Measurements from ENCODE around the gene PLPPR4.
"Not testable (repeated sequence)": the region's sequence is repeated elsewhere in the genome, so short reads cannot be mapped to it uniquely, and the experiment has no call there.

PLPPR4 gene

DNA sequence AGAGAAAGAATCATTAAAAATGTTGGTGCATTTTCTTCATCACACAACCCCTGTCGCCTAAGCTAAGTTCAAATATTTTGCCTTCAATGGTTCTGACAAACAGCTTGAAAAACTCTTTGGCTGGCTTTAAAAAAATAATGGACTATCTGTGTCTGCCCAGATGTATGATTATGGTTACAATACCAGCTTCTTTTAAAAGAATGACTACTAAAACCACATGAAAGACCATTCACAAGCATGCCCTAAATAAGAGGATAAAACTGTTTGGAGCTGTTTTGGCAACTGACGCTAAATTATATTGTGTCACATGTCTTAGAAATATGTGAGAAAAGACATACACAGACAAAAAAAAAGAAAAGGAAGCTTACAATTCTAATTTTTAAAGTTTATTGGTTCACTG is 23.7 kb upstream of the PLPPR4 start:
- TF ChIP-seq JUND (IDR thresholded peaks at IDR 0.05; ENCODE audit: low read depth): no peak

DNA sequence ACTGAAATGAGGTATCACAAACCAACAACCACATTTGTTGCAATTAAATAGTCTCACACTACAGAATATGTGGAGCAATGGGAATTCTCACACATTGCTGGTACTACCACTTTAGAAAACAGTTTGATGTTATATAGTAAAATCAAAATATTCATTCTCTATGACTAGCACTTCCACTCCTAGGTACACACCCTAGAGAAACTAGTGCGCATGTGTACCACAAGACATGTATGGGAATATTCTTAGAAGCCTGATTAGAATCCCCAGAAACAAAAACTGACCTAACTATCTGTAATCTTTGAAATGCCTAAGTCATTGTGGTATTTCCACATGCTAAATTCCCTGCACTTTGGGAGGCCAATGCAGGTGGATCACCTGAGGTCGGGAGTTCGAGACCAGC is 18.1 kb upstream of the PLPPR4 start:
- in situ Hi-C loops (cut with HindIII; ENCODE audit: low pct_unique_long_range_greater_than_20kb, low sequenced_read_pairs): no loop called here
- TF ChIP-seq JUND (IDR thresholded peaks at IDR 0.05; ENCODE audit: low read depth): no peak
- no peak for DNase-seq (ENCODE audit: low read depth in 1 of 2, low spot score in 1 of 2)

More for the DNA sequence above, 23.7 kb upstream of the PLPPR4 start:
- in situ Hi-C loops (cut with HindIII; ENCODE audit: low pct_unique_long_range_greater_than_20kb, low sequenced_read_pairs): no loop called here
- no peak for DNase-seq (ENCODE audit: low read depth in 1 of 2, low spot score in 1 of 2)

DNA sequence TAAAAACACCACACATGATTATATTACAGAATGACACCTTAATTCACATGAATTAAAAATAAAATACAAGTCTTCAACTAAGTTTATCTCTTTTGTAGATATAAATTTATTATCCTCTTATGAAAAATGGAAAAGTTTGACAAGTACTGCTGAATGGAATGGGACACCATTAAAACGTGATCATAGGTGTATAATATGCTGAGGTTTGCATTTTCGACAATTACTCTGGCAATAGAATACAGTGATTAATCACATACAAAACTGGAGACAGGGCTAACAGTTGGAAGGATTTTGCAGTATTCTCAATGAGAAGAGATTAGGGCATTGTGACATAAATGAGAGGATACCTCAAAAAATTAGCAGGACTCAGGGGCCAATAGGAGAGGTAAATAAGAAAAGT is 17.1 kb upstream of the PLPPR4 start:
- in situ Hi-C loops (cut with HindIII; ENCODE audit: low pct_unique_long_range_greater_than_20kb, low sequenced_read_pairs): no loop called here
- no peak for DNase-seq (ENCODE audit: low read depth in 1 of 2, low spot score in 1 of 2)
- no peak for TF ChIP-seq JUND (IDR thresholded peaks at IDR 0.05; ENCODE audit: low read depth)

DNA sequence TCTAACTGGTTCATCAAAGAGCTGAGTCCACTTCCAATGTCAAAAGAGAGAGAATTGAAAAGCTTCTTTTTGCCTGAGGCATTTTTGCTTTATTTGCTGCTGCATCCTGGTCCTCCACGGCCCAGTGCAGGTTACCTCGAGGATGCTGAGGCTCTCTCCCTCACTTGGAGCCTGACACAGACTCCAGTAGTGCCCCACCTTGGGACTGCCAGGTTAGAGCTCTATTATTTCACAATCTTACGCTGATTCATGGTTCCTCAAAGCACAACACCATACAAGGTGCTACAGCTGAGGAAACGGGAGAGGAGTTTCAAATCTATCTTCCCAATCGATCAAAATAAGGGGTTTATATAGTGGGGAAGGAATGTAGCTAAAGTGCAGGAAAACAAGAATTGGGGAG is 13.6 kb upstream of the PLPPR4 start:
- in situ Hi-C loops (cut with HindIII; ENCODE audit: low pct_unique_long_range_greater_than_20kb, low sequenced_read_pairs): no loop called here
- no peak for TF ChIP-seq JUND (IDR thresholded peaks at IDR 0.05; ENCODE audit: low read depth)
- DNase-seq (ENCODE audit: low read depth in 1 of 2, low spot score in 1 of 2): no peak

DNA sequence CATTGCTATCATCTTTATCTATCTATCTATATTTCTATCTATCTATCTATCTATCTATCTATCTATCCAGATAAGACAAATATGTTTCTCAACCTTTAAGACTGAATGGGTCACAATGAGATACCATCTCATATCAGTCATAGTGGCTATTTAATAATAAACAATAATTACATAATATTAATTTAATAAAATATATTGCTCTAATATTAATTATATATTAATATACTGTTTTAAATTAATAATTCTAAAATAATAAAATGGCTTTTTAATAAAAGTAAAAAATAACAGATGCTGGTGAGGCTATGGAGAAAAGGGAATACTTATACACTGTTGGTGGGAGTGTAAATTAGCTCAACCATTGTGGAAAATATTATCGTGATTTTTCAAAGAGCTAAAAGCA is 13.0 kb upstream of the PLPPR4 start:
- TF ChIP-seq JUND (IDR thresholded peaks at IDR 0.05; ENCODE audit: low read depth): no peak
- in situ Hi-C loops (cut with HindIII; ENCODE audit: low pct_unique_long_range_greater_than_20kb, low sequenced_read_pairs): no loop called here
- no peak for DNase-seq (ENCODE audit: low read depth in 1 of 2, low spot score in 1 of 2)

DNA sequence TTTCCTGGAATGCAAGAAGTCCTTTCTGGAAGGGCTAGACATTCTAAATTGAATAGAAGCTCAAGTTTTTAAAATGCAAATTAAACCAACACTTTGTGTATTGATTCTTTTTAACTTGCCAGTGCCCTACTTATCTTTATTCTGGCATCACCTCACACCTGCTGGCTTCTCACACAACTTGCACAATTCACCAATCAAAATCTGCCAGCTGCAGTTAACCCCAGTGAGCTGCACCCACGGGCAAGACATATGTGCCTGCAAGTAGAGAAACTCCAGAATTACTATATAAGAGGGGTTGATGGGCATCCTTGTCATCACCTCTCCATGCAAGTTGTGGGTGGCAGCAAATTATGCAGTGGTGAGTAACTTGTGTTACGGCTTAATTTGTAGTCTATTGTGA is 11.7 kb upstream of the PLPPR4 start:
- in situ Hi-C loops (cut with HindIII; ENCODE audit: low pct_unique_long_range_greater_than_20kb, low sequenced_read_pairs): no loop called here
- no peak for TF ChIP-seq JUND (IDR thresholded peaks at IDR 0.05; ENCODE audit: low read depth)
- no peak for DNase-seq (ENCODE audit: low read depth in 1 of 2, low spot score in 1 of 2)

DNA sequence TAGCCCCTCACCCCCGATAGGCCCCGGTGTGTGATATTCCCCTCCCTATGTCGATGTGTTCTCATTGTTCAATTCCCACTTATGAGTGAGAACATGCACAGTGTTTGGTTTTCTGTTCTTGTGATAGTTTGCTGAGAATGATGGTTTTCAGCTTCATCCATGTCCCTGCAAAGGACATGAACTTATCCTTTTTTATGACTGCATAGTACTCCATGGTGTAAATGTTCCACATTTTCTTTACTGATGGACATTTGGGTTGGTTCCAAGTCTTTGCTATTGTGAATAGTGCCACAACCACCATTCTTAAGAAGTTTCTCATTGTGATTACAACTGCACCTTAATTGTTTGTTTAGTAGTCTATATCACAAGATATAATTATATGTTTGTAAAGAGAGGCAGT is 3.9 kb upstream of the PLPPR4 start:
- in situ Hi-C loops (cut with HindIII; ENCODE audit: low pct_unique_long_range_greater_than_20kb, low sequenced_read_pairs): not testable (repeated sequence)

DNA sequence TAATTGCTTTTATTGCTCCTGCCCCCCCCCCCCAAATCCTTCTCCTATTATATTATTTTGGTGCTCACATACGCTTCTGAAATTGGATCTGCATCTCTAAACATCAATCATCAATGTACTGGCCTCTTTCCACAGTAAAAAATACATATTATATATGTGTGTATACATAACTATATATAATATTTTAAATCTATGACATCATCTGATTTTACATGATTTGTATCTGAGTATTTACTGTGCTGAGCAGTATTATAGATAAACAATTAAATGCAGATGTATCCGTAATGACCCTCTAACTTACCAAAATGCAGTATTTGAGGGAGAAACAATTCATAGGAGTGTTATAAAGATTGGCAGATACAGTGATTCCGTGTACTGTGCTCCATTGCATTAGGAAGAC is 832 bp downstream of the PLPPR4 start:
- in situ Hi-C loops (cut with HindIII; ENCODE audit: low pct_unique_long_range_greater_than_20kb, low sequenced_read_pairs): no loop called here
- TF ChIP-seq JUND (IDR thresholded peaks at IDR 0.05; ENCODE audit: low read depth): no peak
- no peak for DNase-seq (ENCODE audit: low read depth in 1 of 2, low spot score in 1 of 2)

More for the DNA sequence above, 3.9 kb upstream of the PLPPR4 start:
- DNase-seq (ENCODE audit: low read depth in 1 of 2, low spot score in 1 of 2): not testable (repeated sequence)

DNA sequence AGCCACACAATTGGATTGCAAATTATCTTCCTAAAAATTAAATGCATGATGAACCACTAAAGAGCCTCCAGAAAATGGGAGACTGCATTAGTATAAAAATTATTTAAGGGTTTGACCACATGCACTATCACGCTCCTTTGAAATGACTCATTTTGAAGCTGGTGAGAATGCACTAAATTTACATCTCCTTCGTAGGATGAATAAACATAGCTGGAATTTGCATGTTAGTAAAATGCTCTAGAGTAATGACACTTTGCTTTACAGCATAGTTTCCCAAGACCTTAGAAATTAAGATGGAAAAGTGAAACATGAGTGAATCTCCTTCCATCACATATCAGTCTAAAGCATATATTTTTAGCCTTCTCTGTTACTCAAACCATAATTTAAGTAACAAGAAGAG is 2.4 kb downstream of the PLPPR4 start:
- no peak for TF ChIP-seq JUND (IDR thresholded peaks at IDR 0.05; ENCODE audit: low read depth)
- no peak for DNase-seq (ENCODE audit: low read depth in 1 of 2, low spot score in 1 of 2)
- in situ Hi-C loops (cut with HindIII; ENCODE audit: low pct_unique_long_range_greater_than_20kb, low sequenced_read_pairs): no loop called here

DNA sequence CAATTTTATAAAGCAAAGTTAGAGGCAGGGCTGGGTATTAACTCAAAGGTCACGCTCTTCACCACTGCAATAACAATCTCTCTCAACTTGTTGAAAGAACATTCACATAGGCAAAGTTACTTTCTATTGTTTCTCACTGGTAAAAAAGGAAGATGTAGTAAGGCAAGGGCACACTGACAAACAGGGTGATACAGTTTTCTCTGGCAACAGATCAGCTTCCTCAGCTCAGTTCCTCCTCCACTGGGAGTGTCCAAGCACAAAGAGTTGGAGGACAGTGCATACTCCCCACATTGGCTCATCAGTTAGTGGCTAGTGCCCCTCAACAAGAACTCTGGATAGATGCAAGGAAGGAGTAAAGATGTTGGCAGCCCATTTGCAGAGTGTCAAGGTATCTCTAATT is 3.7 kb downstream of the PLPPR4 start:
- in situ Hi-C loops (cut with HindIII; ENCODE audit: low pct_unique_long_range_greater_than_20kb, low sequenced_read_pairs): no loop called here
- TF ChIP-seq JUND (IDR thresholded peaks at IDR 0.05; ENCODE audit: low read depth): no peak
- no peak for DNase-seq (ENCODE audit: low read depth in 1 of 2, low spot score in 1 of 2)

DNA sequence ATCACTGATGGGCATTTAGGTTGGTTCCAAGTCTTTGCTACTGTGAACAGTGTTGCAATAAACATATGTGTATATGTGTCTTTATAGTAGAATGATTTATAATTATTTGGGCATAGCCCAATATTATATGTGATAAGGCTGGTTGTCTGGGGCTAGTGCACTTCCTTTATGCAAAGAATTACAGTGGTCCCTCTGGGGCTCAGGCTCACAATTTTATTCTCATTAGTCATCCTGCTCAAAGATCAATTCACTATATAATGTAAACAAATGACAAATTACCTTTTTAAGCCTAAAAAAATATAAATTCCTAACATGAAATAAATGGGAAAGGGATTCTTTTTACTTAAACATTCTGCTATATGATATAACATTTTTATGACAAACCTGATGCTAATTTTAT is 5.0 kb downstream of the PLPPR4 start:
- DNase-seq (ENCODE audit: low read depth in 1 of 2, low spot score in 1 of 2): no peak
- no peak for TF ChIP-seq JUND (IDR thresholded peaks at IDR 0.05; ENCODE audit: low read depth)
- in situ Hi-C loops (cut with HindIII; ENCODE audit: low pct_unique_long_range_greater_than_20kb, low sequenced_read_pairs): no loop called here

DNA sequence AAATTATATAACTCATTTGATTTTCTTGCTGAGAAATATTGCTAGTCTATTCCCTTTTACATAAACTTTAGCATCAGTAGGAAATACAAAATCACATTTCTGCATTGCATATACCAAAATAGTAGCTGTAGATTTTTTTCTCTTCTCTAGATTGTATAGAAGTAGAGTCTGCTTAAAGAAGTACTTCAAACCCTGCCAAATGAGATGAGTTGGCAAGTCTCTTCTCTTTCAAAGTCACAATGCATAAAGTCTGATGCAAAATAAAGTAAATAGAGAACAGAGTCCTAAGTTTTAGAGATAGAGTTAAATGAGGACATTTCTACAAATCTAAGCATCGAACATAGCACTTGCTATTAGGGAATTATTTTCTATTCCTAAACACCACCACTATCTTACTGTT is 6.4 kb downstream of the PLPPR4 start:
- no peak for DNase-seq (ENCODE audit: low read depth in 1 of 2, low spot score in 1 of 2)
- in situ Hi-C loops (cut with HindIII; ENCODE audit: low pct_unique_long_range_greater_than_20kb, low sequenced_read_pairs): no loop called here
- no peak for TF ChIP-seq JUND (IDR thresholded peaks at IDR 0.05; ENCODE audit: low read depth)

DNA sequence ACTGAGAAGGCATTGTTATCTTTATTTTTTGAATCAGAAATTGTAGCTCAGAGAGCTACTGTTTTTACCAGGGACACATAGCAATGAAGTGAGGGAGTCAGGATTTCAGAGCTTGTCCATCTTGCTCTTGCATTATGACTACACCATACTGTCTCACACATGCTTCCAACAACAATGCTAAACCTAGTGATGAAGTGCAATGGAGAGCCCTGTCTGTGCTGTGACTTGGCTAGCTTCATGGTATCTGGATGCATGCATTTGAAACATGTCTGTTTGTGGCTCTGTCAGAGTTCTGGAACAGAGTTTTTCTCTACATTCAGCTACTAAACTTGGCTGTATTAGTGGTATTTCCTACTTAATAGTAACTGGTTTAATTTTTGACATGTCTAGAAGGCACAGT is 7.0 kb downstream of the PLPPR4 start:
- TF ChIP-seq JUND (IDR thresholded peaks at IDR 0.05; ENCODE audit: low read depth): no peak
- DNase-seq (ENCODE audit: low read depth in 1 of 2, low spot score in 1 of 2): no peak
- in situ Hi-C loops (cut with HindIII; ENCODE audit: low pct_unique_long_range_greater_than_20kb, low sequenced_read_pairs): no loop called here

DNA sequence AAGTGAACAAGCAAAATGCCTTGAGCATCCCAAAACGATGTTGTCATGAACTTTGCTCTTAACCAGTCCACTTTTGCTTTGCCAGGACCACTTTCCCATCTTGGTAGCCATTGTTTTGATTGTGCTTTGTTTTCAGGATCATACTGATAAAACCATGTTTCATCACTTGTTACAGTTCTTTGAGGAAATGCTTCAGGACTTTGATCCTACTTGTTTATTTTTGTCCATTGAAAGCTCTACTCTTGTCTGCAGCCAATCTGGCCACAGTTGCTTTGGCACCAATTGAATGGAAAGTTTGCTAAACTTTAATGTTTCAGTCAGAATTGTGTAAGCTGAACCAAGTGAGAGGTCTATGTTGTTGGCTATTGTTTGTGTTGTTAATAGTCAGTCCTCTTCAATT is 12.8 kb downstream of the PLPPR4 start:
- in situ Hi-C loops (cut with HindIII; ENCODE audit: low pct_unique_long_range_greater_than_20kb, low sequenced_read_pairs): no loop called here
- no peak for DNase-seq (ENCODE audit: low read depth in 1 of 2, low spot score in 1 of 2)
- TF ChIP-seq JUND (IDR thresholded peaks at IDR 0.05; ENCODE audit: low read depth): no peak

DNA sequence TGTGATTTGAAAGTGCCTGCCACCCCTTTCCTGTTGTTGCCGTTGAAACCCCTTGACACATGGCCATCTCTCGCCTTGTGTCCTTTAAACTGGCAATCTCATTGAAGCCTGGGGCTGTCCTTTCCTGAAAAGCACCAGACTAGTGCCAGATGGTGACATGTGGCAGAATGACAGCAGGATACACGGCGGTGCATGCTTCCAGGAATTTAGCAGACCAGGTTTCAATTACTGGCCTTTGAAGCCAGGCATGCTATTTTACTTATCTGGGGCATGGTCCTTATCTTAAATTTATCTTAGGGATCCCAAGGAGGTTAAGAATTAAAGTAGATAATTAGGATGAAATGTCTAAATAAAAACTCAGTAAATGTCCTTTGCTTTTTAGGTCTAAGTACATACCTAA is 15.2 kb downstream of the PLPPR4 start:
- in situ Hi-C loops (cut with HindIII; ENCODE audit: low pct_unique_long_range_greater_than_20kb, low sequenced_read_pairs): no loop called here
- DNase-seq (ENCODE audit: low read depth in 1 of 2, low spot score in 1 of 2): no peak
- no peak for TF ChIP-seq JUND (IDR thresholded peaks at IDR 0.05; ENCODE audit: low read depth)

Data from T47D (cell line).